ENCODE data around the gene SPACA7.
"Not testable (repeated sequence)": the region's sequence is repeated elsewhere in the genome, so short reads cannot be mapped to it uniquely, and the experiment has no call there.

SPACA7 gene

DNA sequence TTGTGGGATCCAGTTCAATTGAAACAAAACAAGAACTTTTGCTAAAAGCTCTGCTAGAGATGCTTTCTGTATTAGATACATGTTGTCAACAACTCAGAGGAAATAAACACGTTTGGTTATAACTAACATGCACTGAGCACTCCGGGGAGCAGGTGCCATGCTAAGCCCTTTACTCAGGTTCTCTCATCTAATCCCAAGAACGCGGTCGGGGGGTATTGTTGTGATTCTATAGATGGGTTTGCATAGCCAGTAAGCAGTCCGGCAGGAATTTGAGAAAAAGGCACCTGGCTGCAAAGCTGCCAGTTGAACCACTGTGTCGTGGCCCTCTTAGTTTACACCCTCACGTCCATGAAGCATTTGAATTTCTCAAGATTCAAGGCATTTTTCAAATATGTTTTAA is 24.3 kb upstream of the SPACA7 start:
- DNase-seq = no peak

DNA sequence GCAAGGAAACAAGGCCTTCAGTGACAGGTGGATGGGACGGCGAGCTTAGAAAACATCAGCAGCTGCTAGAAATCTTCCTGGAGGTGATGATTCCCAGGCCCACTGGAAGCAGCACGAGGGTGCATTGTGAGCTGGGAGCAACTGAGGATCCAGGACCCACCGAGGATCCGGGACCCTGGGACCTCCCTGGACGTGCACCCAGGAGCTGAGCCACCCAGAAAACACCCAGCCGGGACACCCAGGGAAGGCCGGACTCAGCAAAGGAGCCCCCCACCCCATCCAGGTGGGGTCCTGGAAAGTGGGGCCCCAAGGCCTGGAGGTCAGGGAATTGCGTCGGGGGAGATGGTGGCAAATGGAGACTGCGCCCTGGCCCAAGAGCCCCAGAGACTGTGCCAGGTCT is 22.3 kb upstream of the SPACA7 start:
- no peak for DNase-seq

DNA sequence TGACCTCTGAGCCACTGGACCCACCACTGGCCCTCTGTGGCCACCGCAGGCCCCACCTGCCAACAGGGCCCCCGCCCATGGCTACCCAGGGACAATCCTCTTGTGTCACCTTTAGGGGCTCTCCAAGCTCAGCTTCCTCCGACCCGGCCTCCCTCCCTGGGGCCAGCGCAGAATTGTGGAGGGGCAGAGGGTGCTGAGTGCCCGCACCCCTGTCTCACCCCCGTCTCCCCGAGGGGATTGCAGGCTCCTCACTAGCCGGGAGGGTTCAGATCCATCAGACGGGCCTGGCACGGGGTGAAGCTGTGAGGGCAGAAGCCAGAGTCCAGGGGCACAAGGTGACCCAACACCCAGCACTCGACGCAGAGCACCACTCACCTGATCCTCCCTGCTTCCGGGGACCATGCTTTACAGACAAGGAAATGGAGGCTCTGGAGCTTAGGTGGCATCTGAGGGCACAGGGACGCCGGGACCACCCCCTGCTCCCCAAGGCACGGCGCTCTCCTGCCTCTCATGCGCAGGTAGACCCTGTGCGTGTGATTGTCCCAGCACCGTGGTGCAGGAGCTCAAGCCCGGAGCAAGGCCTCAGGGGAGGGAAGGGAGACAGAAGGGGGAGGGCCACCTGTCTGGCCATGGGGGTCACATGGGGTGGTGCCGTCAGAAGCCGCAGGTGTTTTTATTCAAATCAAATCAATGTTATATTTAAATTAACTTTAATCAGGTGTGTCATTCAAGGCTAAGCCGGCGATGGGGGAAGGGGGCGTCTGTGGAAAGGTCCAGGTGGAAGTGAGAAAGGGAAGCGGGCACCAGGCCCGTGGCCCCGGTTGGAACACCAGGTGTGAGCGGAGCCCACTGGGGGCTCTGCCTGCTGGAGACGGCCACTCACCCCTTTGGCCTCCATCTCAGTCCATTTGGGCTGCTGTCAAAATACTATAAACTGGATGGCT is 21.6 kb upstream of the SPACA7 start:
- DNase-seq = no peak

DNA sequence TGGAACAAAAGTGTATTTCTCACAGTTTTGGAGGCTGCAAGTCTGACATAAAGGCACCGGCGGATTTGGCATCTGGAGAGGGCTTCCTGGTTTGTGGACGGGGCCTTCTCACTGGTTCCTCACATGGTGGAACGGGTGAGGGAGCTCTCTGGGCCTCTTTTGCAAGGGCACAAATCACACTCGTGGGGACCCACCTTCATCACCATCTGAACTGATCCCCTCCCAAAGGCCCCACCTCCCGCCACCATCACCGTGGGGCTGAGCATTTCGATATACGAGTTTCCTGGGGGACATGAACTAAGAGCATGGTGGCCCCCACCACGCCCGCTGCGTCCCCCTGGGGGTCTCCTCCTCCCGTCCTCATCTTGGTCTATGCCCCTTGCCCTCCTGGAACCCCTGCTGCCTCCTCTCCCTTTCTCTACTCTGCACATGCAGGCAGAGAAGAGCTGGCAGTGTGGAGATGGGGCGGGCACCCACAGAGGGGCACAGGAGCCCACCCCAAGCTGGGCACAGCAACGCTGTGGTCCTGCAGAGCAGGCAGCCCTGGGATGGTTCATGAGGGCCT is 20.8 kb upstream of the SPACA7 start:
- no peak for DNase-seq

DNA sequence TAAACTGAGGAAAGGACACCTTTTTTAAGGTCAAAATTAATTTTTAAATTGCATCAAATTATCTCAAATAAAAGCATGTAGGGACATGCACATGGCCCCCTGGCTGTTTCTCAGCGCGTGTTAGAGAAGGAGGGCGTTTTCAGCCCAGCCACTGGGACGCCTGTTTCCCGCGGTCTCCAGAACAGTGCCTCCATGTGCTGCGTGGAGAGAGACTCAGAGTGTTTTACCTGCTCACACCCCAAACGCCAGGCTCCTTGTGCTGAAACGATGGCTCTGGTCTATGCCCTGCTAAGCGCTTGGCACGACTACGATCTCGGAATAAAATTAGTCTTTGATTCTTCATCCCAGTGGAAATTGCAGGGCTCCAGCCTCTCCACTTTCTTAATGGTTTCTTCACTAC is 20.0 kb upstream of the SPACA7 start:
- DNase-seq = no peak

DNA sequence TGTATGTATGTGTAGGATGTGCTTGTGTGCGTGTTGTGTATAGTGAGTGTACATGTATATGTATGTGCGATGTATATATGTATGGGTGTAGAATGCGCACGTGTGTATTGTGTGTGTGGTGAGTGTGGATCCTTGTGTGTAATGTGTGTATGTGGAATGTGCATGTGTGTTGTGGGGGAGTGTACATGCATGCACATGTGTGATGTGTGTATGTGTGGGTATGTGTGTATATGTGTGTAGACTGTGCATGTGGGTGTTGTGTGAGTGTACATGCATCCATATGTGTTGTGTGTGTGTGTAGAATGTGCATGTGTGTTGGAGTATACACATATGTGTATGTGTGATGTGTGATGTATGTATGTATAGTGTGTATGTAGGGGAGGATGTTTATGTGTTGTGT is 18.0 kb upstream of the SPACA7 start:
- no peak for DNase-seq

DNA sequence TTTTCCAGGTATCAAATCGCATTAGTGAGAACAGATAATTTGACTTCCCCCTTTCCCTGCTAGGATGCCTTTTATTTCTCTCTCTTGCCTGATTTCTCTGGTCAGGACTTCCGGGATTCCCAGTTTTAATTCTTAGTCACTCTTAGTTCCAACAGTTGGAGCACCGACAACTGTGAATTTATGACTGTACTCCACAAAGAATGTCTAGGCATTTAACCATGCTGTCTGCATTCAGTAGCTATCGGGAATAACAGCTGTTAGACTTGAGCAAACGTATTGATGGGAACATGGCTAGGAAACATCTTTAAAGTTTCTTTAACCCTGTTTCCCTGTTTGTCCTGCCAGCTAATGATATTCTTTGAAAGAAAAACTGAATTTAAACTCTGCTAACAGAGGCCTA is 14.1 kb upstream of the SPACA7 start:
- DNase-seq = no peak

DNA sequence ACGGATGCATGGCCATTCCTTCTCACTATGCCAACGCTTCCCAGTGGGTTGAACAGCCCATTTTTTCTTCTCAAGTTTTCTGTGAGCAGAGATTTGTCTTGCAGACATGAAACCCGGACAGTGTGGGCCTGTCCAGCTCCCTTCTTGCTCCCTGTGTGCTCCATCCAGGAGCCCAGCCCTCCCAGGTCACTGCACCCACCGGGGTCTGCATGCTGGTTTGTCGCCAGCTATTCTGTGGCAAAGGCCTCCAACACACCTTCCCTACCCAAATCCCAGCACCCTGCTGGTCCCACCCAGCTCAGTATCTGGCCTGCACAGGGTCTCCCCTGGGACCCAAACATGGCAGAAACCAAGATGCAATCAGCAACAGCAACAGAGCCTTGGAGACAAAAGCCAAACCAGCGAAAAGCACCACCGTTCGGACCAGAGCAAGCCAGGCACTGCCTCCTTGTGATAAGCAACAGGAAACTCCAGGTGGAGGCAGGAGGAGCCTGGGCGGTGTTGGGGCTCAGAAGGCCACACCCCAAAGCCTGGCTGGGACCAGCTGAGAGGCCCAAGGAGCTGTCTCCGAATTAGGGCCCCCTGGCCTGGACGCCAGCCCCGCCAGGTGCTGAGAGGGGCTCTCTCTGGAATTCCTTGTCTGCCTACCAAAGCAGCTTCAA is 12.2 kb upstream of the SPACA7 start:
- DNase-seq = no peak

DNA sequence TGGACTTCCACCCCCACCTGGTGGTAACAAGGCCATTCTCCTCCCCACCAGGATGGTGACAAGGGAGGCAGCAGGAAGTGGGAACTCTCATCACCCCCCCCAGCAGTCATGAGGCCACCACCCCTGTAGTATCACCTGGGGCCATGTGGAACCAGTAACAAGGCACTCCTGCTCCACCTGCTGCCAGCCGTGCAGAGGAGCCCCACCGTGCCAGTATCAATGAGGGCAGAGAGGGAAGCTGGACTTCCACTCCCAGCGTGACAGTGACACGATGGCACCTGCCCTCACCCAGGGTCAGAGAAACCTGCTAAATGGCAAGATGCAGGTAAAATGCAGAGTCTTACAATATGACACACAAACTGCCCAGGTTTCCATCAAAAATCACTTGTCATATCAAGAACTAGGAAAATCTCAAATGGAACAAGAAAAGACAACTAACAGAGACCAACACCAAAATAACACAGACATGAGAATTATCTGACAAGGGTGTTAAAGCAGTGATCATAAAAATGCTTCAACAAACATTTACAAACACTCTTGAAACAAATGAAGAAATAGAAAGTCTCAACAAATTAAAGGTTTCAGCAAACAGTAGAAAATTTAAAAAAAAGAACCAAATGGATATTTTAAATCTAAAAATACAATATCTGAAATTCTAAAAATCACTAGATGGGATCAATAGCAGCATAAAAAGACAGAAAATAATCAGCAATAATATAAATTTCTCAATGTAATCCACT is 9.1 kb upstream of the SPACA7 start:
- no peak for DNase-seq

DNA sequence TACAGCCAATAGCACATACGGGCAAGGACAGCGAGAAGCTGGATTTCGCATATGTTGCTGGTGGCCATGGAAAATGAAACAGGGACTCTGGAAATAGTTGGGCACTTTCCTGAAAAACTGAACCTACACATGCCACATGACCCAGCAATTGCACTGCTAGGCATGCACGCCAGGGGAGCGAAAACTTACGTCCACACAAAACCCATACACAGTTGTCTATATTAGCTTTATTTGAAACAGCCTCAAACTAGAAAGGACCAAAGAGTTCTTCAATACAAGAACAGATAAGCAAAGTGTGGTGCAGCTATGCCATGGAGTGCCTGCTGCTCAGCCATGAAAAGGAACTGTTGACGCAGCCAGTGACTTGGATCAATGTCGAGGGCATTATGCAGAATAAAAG is 7.3 kb upstream of the SPACA7 start:
- no peak for DNase-seq

DNA sequence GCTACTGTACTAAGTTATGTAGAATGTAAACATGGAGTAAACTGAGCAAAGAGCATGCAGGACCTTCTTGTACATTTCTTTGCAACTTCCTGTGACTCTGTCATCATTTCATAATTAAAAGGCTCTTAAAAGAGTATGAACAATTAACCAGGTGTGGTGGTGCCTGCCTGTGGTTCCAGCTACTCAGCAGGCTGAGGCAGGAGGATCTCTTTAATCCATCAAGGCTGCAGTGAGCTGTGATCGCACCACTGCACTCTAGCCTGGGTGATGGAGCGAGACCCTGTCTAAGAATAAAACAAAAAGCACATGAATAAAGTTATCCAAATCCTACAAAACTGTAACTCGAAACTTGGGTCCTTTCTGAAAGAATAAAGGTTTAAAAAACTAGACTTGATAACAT is 5.8 kb upstream of the SPACA7 start:
- DNase-seq = no peak

DNA sequence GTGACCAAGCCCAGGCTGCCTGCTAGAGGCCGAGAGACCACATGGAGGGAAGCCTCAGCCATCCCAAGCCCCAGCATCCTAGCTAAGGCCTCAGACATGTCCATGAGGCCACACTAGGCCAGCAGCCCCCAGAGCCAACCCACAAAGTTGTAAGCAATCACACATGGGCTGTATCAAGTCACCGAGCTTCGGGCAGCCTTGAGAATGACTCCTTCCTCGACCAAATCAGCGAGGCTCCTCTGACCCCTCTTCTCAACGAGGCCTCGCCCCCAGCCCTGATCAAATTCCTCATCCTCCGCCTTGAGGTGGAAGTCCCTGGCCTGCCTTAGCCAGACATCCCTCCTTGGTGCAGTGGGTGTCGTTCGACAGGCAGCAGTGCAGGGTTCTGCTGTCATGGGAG is 1.9 kb upstream of the SPACA7 start:
- no peak for DNase-seq

DNA sequence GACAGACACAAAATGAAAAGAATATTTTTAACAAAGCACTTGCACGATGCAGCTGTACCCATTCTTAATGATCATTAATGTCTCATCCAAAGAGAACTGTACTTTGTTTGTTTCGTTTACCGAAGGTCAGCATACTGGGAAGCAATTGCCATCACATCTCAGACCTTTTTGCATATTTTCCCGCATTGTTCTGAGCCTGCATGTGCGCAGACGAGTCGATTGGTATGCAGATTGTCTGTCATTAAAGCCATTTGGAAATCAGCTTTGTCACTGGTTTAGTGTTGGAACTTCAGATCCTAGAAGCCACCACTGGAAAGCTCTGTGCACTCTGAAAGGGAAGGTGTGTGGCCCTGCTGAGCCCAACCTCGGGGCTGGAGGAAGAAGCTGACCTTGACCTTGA is 15.6 kb downstream of the SPACA7 start:
- DNase-seq = no peak

DNA sequence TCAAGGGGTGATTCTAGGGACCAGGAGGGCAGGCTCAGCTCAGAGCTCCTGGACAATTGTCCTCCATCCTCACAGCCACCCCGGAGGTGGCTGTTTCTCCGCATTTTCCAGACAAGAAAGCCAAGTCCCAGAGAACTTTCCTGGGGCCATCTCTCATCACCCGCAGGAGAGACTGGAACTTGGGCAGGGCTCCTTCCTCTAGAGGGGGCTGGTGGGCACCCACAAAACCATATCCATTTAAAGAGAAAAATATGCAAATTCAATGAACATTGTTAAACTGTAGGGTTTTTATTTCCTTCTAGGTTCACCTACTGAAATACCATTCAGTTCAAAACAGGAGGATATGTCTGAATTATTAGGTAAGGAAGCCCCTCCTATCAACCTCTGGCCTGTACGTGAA is 16.6 kb downstream of the SPACA7 start:
- DNase-seq = no peak

DNA sequence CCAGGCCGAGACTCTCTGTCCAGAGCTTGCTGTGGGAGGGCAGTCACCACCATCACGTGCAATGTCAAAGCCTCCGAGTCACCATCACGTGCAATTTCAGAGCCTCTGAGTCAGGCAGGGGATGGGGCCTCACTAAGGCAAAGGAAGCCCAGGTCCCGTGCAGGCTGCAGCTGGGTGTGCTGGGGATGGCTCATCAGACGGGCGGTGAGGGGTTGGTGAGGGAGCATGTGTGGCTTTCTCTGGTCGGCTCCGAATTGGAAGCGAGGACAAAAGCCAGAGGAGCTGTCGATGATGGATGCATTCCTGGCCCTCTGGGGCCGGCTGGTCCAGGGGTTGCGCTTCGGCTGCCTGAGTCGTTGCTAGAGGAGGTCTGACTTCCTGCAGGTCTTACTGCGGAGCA is 18.9 kb downstream of the SPACA7 start:
- DNase-seq = not testable (repeated sequence)

DNA sequence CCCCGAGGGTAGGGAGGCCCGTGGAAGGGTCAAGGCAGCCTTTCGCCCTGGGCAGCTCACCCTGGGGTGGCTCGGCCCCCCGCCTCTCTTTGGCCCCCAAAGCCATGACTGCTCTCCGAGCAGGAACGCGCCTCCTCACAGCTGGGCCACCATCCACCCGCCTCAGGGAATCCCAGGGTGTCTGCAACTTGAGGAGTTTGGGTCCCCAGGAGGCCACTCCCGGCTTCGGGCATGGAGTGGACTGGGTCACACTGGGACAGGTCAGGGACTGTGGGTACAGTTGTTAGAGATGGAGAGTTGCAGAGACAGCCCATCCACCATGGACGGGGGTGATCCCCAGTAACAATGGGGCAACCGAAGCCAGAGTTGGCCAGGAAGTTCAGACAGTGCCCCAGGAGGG is 19.8 kb downstream of the SPACA7 start:
- DNase-seq = not testable (repeated sequence)

DNA sequence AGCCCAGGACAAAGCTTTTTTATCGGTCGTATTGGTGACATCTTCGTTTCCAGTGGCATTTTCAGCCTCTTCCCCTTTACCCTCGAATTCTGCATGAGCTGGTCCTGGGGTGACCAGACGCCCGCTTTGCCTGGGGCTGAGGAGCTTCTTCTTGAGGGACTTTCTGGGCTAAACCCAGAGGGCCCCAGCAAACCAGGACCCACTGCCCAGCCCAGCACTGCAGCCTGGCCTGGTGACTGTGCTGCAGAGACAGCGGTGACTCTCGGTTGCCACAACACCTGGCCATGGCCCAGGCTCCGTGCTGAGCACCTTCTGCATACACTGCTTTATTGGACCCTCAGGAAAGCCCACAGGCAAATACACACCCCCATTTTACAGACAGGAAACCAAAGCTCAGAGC is 21.0 kb downstream of the SPACA7 start:
- no peak for DNase-seq

DNA sequence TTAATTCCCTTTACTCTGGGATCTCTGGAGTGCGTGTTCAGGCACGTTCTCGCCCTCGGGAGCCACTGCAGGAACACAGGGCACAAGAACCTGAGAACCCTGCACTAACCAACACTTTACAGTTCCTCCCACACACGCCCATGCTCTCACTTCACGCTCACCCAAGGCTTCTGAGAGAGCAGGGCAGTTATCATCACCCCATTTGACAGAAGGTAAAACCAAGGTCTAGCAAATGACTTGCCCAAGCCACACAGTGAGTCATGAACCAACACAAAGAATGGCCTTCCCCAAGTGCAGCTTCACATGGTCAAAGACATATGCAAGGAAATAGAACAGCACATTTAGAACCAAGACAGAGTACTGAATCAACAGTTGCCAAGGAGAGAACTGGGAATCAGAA is 22.2 kb downstream of the SPACA7 start:
- not testable (repeated sequence) for DNase-seq

DNA sequence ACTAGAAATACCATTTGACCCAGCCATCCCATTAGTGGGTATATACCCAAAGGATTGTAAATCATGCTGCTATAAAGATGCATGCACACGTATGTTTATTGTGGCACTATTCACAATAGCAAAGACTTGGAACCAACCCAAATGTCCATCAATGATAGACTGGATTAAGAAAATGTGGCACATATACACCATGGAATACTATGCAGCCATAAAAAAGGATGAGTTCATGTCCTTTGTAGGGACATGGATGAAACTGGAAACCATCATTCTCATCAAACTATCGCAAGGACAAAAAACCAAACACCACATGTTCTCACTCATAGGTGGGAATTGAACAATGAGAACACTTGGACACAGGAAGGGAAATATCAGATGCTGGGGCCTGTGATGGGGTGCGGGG is 33.7 kb downstream of the SPACA7 start:
- DNase-seq = not testable (repeated sequence)

DNA sequence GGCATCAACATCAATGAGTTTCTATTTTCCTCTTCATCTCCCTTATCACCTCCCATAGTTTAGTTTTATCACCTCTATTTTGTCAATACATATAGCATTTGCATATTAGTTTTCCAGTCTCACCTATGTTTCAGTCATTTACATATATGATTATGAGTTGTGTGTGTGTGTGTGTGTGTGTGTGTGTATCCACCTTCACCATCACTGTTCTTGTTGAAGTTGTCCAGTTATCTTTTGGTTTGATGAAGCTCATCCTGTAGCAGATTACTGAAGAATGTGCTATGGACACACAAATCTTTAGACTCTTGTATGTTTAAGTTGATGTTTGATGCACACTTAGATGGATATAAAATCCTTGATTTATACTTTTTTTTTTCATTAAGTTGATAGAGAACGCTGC is 40.5 kb downstream of the SPACA7 start:
- DNase-seq = no peak

DNA sequence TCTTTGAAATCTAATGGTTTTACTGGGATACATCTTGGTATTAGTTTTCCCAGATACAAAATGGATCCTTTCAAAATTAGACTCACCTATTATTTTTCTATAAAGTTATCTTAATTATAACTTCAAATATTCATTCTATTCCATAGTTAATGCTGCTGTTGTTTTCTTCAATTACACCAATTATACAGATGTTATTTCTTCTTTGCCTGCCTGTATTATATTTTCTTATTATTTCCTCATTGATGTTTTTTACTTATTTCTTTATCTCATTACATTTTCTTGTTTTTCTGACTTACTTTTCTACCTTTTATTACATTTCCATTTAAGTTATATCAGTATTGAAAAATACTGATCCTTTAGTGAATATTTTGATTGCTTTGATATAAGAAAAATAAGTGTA is 40.9 kb downstream of the SPACA7 start:
- DNase-seq = no peak

DNA sequence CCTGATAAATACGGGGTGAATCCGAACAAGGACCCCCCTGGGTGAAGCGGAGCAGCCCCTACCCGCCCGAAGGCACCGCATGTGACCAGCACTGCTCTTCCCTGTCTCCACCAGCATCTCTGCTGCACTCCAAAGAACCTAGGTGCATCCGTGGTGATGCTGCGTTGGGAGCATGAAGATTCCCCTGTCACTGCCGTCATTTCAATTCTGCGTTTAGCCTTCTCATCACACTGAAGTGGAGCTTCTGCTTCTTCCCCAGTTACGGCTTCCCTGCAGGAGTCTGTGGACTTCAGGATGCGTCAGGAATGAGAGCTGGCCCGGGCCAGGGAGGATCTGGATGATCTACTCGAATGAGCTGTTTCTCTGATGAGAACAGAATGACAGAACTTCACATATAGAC is 47.9 kb downstream of the SPACA7 start:
- DNase-seq = no peak

DNA sequence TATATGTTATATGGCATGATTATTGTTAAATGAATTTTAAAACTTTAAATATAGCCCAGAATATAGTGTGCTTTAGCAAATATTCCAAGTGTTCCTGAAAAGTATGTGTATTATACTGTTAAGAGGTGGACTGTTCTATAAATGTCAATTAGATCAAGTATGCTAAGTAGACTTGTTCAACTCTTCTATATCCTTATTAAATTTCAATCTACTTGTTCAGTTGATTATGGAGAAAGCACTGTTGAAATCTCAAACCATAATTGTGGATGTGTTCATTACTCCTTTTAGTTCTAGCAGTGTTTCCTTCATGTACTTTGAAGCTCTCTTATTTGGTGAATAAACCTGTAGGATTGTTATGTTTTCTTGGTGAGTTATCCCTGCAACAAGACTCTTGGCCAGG is 52.5 kb downstream of the SPACA7 start:
- DNase-seq = no peak
